HepG2 (cell line): ENCODE data around the gene NADK2. TPM values are rescaled to one million over a fixed set of nuclear protein-coding genes. Genes with fewer than 3 reads are reported as not detected.

Experiments used
- ATAC-seq: fragments of 200-7000 bp; cut with Tn5 transposase; 3 replicates; pipeline ENCODE4 v1.9.1; 2020; ENCODE audit warnings: mild to moderate bottlenecking, moderate library complexity
- BruUV-seq: library from RNA; stranded (reverse); fragments of 400-500 nt; replicated peaks from 2 replicates; lab custom pipeline; 2021; lab: Mats Ljungman, UMichigan
- CTCF ChIA-PET: fragments of 300-600 bp; formaldehyde crosslinking; extraction: SDS; loops from one replicate; lab custom pipeline; 2021; ENCODE audit warnings: low total read pairs, inconsistent platforms, low intra/inter-chr PET ratio; lab: Yijun Ruan, JAX
- POLR2A ChIA-PET: fragments of 350-600 bp; sonication (Branson Sonifier 250); formaldehyde crosslinking; loops from one replicate; lab custom pipeline; 2020; ENCODE audit warnings: antibody characterized with exemption, inconsistent platforms; lab: Yijun Ruan, JAX
- DNase-seq: peaks from one replicate; pipeline ENCODE4 v3.0.0-alpha.2; 2015; ENCODE audit warnings: low spot score
- FAIRE-seq: peaks from 3 replicates; lab custom pipeline; 2011; peaks lifted over from hg19 to GRCh38; lab: Jason Lieb, UNC
- H2AFZ ChIP-seq: one replicate; pipeline ENCODE4 v1.6.1; 2011; ENCODE audit warnings: low read length, inconsistent platforms
- H3K27ac ChIP-seq: fragments of 300-600 bp; 3 replicates; pipeline ENCODE4 v1.8.0; 2011; ENCODE audit warnings: mixed run types, mild to moderate bottlenecking, mixed read lengths, low read length, inconsistent platforms; ENCODE audit not compliant: insufficient read depth; ENCODE audit errors: extremely low read length
- H3K27me3 ChIP-seq, 2 experiments: fragments of 200-600 bp in 1 of 2; 2 replicates in 1 of 2; 3 replicates in 1 of 2; pipeline versions ENCODE4 v1.6.0 to v1.8.0; 2011; ENCODE audit warnings: low read length in 2 of 2, mild to moderate bottlenecking in 2 of 2, moderate library complexity in 2 of 2, inconsistent platforms in 1 of 2; ENCODE audit not compliant: insufficient read depth in 2 of 2, control insufficient read depth in 1 of 2
- H3K36me3 ChIP-seq, 2 experiments: fragments of 200-600 bp in 1 of 2; replicated peaks in 1 of 2; 2 replicates in 1 of 2; 3 replicates in 1 of 2; pipeline versions ENCODE4 v1.5.1 to v1.8.0; 2011; ENCODE audit warnings: low read length in 2 of 2, inconsistent platforms in 1 of 2; ENCODE audit not compliant: insufficient read depth in 2 of 2, control insufficient read depth in 1 of 2
- H3K4me1 ChIP-seq: 2 replicates; pipeline ENCODE4 v1.5.1; 2012; ENCODE audit warnings: low read length, inconsistent platforms; ENCODE audit not compliant: insufficient read depth
- H3K4me2 ChIP-seq: 2 replicates; pipeline ENCODE4 v1.6.0; 2011; ENCODE audit warnings: low read depth, low read length, inconsistent platforms
- H3K4me3 ChIP-seq, 3 experiments: fragments of 200-600 bp in 1 of 3; sonication (generic), shearing (Covaris generic) in 1 of 3; replicated peaks in 1 of 3; 2 replicates each; pipeline ENCODE4 v1.5.1; 2011 to 2016; ENCODE audit warnings: low read length in 3 of 3, inconsistent platforms in 2 of 3, low read depth in 2 of 3, mild to moderate bottlenecking in 2 of 3, control low read depth in 1 of 3, mixed read lengths in 1 of 3; ENCODE audit not compliant: insufficient read depth in 1 of 3
- H3K79me2 ChIP-seq: one replicate; pipeline ENCODE4 v1.6.1; 2011; ENCODE audit warnings: low read length, inconsistent platforms; ENCODE audit not compliant: insufficient read depth
- H3K9ac ChIP-seq: 2 replicates; pipeline ENCODE4 v1.6.0; 2011; ENCODE audit warnings: mild to moderate bottlenecking, low read depth, low read length, inconsistent platforms; ENCODE audit not compliant: insufficient read depth
- H3K9me3 ChIP-seq: 2 replicates; pipeline ENCODE4 v1.5.1; 2012; ENCODE audit warnings: mild to moderate bottlenecking, low read length
- H4K20me1 ChIP-seq: 2 replicates; pipeline ENCODE4 v1.6.0; 2011; ENCODE audit warnings: inconsistent platforms, mild to moderate bottlenecking, low read length, moderate library complexity; ENCODE audit not compliant: insufficient read depth
- DNMT3B ChIP-seq: conservative IDR thresholded peaks from 2 replicates; pipeline ENCODE4 v1.6.1; 2016; ENCODE audit warnings: missing biosample characterization, control low read depth
- HOXA9 ChIP-seq: sonication (generic); formaldehyde crosslinking; IDR thresholded peaks from 2 replicates; pipeline ENCODE4 v1.8.1; 2022; ENCODE audit warnings: missing genetic modification reagents, mild to moderate bottlenecking, moderate library complexity, borderline replicate concordance
- KDM4B ChIP-seq: sonication (generic); formaldehyde crosslinking; IDR thresholded peaks from 2 replicates; pipeline ENCODE4 v1.4.0; 2020; ENCODE audit warnings: missing genetic modification reagents
- NFYC ChIP-seq: IDR thresholded peaks from 2 replicates; pipeline ENCODE4 v1.6.1; 2016; ENCODE audit warnings: missing genetic modification reagents, missing compliant biosample characterization
- SOX6 ChIP-seq, 2 experiments: fragments of 450-650 bp in 1 of 2; sonication (generic) in 1 of 2; formaldehyde crosslinking in 1 of 2; IDR thresholded peaks; 2 replicates each; pipeline versions ENCODE4 v1.4.0 to v1.6.1; 2017 to 2020; ENCODE audit warnings: antibody characterized with exemption in 1 of 2, mild to moderate bottlenecking in 1 of 2, missing genetic modification reagents in 1 of 2
- SP140L ChIP-seq: sonication (generic); formaldehyde crosslinking; IDR thresholded peaks from 2 replicates; pipeline ENCODE4 v1.4.0; 2020; ENCODE audit warnings: missing genetic modification reagents, borderline replicate concordance
- TARDBP ChIP-seq: sonication (generic); formaldehyde crosslinking; IDR thresholded peaks from 2 replicates; pipeline ENCODE4 v1.8.0; 2022; ENCODE audit warnings: mild to moderate bottlenecking, missing genetic modification reagents
- ZBTB44 ChIP-seq: sonication (generic); formaldehyde crosslinking; IDR thresholded peaks from 2 replicates; pipeline ENCODE4 v1.4.0; 2020; ENCODE audit warnings: missing genetic modification reagents
- WGBS: methylation state at CpG from one replicate; pipeline ENCODE4 v1.1.6; 2017; ENCODE audit warnings: low lambda C conversion rate; 5-methylcytosine and 5-hydroxymethylcytosine counted together
- in situ Hi-C: cut with HindIII; loops from 2 replicates; pipeline ENCODE4 v1.10.0; 2017; ENCODE audit warnings: low pct_unique_long_range_greater_than_20kb; ENCODE audit not compliant: extremely low pct_ligation_motif_present
- intact Hi-C: fragments of 100-400 bp; cut with micrococcal nuclease; formaldehyde crosslinking; loops from one replicate; pipeline ENCODE4 v1.10.0; 2022; ENCODE audit not compliant: unreplicated experiment
- polyA plus RNA-seq, 8 experiments: library from polyadenylated mRNA; depleted of rRNA in 3 of 8; stranded (reverse) in 7 of 8; unstranded in 1 of 8; fragments of >200 nt; fragmentation: Illumina TruSeq in 4 of 8; extraction: Trizol in 4 of 8; gene quantifications; 2 replicates each; pipeline versions ENCODE4 v1.2.1 to v1.2.3, GENCODE V29; 2011 to 2016; ENCODE audit warnings: low read depth in 4 of 8, missing spikeins in 1 of 8, mixed read lengths in 1 of 8; ENCODE audit not compliant: insufficient read depth in 1 of 8
- total RNA-seq, 5 experiments: library from RNA; depleted of rRNA; stranded (reverse); fragments of >200 nt; fragmentation: Illumina TruSeq; extraction: Trizol; gene quantifications; 2 replicates each; pipeline ENCODE4 v1.2.3, GENCODE V29; 2016; ENCODE audit warnings: low read depth in 1 of 5

The NADK2 gene
- total and polyA plus RNA-seq, 2 of the 13 experiments (the other 11 are each of a cell fraction or from before 2014, with no cell fraction given): 13.9 to 71.4 TPM

GRCh38 chr5:36162810-36163486 lies 78.8 kb downstream of the NADK2 start:
- Histone ChIP-seq H3K4me3 (no peak overlapping the region), H3K36me3 (peaks cover 23 to 93% of the 10 kb centered on the region in 2 experiments), H3K4me1 (peaks cover 40% of the 10 kb centered on the region), H3K9me3 (no peaks in the 10 kb centered on the region), H3K9ac (no peak overlapping the region), H2AFZ (no peak overlapping the region), H3K27me3 (no peaks in the 10 kb centered on the region), H3K27ac (no peak overlapping the region), H3K79me2 (peaks cover 24% of the 10 kb centered on the region), H3K4me2 (no peak overlapping the region), H4K20me1 (no peaks in the 10 kb centered on the region; the same call in 1 of the 2 replicates)
- BruUV-seq: no TSS peak
- ATAC-seq (no peak), FAIRE-seq (no peak), DNase-seq (no peak)
- TF ChIP-seq NFYC (CRISPR knock-in tag): no peak
- TF ChIP-seq SOX6 (IDR thresholded peaks at IDR 0.05): no peak
- TF ChIP-seq SOX6 (CRISPR knock-in tag; IDR thresholded peaks at IDR 0.05): no peak
- no peak for TF ChIP-seq HOXA9 (CRISPR knock-in tag)
- TF ChIP-seq KDM4B: no peak
- TF ChIP-seq SP140L (CRISPR knock-in tag): no peak
- no peak for TF ChIP-seq TARDBP (CRISPR knock-in tag)
- no peak for TF ChIP-seq DNMT3B (CRISPR knock-in tag)
- TF ChIP-seq ZBTB44 (CRISPR knock-in tag): no peak
- 99% methylated on average over 9 of the region's 9 CpGs for WGBS
- intact Hi-C loops (no loop called here), in situ Hi-C loops (no loop called here)
- CTCF ChIA-PET: no interaction called here
- POLR2A ChIA-PET: no interaction called here
